GM08714 (cell line): ENCODE measurements around the gene EML4.
"Not testable (repeated sequence)": the region's sequence is repeated elsewhere in the genome, so short reads cannot be mapped to it uniquely, and the experiment has no call there.

Source experiments
- H3K4me3 ChIP-seq: fragments of 200-500 bp; sonication (Bioruptor generic); 2 replicates; pipeline ENCODE4 v1.5.1; 2014; ENCODE audit warnings: mild to moderate bottlenecking, low read length, inconsistent platforms
- ZNF274 ChIP-seq: IDR thresholded peaks from 2 replicates; pipeline ENCODE4 v1.6.1; 2012; ENCODE audit warnings: mild to moderate bottlenecking, low read depth, low read length

Gene EML4

GRCh38 chr2:42329736-42330135 is 160.6 kb downstream of the EML4 start:
- TF ChIP-seq ZNF274: no peak
- H3K4me3 ChIP-seq: no peak overlapping the region

- TF ChIP-seq ZNF274: no peak
- no peak overlapping the region for H3K4me3 ChIP-seq
Observed at GRCh38 chr2:42331569-42332284, 162.6 kb downstream of the EML4 start.

DNA sequence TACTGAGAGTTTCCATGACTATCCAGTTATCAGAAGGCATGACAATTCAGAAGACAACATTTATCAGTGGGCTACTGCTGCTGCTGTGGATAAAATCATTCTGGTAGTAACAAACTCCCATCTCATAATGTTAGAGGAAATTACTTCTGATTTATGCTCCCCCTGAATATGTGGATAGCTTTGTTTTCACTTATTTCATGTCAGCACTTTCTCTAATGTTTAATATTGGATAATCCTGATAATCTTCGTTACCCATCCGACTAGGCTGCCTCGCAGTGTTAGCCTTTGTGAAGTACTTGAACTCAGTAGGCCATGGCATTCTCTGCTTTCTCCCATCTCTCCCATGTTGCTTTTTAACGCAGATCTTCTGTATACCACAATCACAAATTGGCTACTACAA is 163.4 kb downstream of the EML4 start:
- TF ChIP-seq ZNF274: no peak
- no peak overlapping the region for H3K4me3 ChIP-seq

DNA sequence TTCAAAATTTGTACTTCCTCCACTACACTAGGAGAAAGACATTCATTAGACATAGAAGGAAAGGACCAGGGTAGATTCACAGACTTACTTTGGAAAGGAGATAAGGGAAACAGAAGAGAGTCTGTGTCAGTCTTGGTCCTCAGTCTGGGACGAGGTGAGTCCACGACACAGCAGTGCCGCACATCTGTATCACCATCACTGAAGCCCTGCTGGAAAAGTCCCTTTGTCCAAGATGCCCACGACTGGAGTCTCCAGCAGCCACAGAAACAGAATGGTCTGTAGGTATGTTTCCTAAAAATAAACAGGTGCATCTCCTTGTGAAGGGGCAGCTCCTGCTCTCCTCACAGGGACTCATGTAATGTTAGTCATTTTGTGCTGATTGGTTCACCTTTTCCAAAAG is 164.4 kb downstream of the EML4 start:
- no peak for TF ChIP-seq ZNF274
- H3K4me3 ChIP-seq: no peak overlapping the region

DNA sequence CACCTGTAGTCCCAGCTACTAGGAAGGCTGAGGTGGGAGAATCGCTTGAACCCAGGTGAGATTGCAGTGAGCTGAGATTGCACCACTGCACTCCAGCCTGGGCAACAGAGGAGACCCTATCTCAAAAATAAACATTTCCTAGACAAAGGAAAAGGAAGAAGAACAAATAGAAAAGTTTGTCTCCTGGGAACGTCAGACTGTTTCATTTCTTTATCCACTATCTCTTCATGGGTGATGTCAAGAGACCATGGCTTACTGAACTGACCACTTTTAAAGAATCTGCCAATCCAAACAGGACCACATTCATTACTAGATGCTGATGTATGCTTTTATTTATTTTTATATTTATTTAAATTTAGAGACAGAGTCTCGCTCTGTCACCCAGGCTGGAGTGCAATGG is 165.1 kb downstream of the EML4 start:
- TF ChIP-seq ZNF274: no peak
- H3K4me3 ChIP-seq: no peak overlapping the region

GRCh38 chr2:42334865-42335264 is 165.7 kb downstream of the EML4 start:
- not testable (repeated sequence) for H3K4me3 ChIP-seq

GRCh38 chr2:42335514-42336104 is 166.5 kb downstream of the EML4 start:
- no peak overlapping the region for H3K4me3 ChIP-seq
- no peak for TF ChIP-seq ZNF274

DNA sequence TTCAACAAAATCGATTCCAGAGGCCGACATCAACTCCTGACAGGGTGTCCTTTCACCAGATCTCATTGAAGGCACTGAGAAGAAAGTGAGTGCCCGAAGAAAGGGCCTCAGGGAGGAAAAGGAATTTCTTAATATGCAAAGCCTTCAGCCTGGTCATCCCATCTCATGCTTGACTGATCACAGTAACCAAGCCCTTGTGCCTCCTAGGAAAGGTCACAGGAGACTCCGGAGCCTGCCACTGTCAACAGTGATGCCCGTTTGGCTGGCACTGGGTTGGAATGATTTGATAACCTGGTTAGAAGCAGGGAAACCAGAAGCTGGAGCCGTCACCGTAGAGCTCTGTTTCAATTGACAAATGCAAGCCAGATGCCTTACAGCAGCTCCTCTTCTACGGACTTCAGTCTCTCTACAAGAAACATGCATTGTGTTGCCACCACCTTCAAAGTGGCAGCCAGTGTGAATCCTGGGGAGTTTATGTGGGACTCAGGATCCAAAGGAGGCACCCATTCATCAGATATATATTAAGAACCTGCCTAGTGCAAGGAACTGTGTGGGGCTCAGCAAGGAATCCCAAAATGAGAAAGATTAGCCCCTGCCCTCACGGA is 167.3 kb downstream of the EML4 start:
- no peak for TF ChIP-seq ZNF274
- no peak overlapping the region for H3K4me3 ChIP-seq

- TF ChIP-seq ZNF274: no peak
- H3K4me3 ChIP-seq: no peak overlapping the region
Observed at GRCh38 chr2:42337356-42337820, 168.2 kb downstream of the EML4 start.

- no peak for TF ChIP-seq ZNF274
Observed at GRCh38 chr2:42337846-42338566, 168.9 kb downstream of the EML4 start.

GRCh38 chr2:42338567-42339190 is 169.5 kb downstream of the EML4 start:
- no peak overlapping the region for H3K4me3 ChIP-seq
- TF ChIP-seq ZNF274: no peak

More at GRCh38 chr2:42337846-42338566, 168.9 kb downstream of the EML4 start:
- no peak overlapping the region for H3K4me3 ChIP-seq

GRCh38 chr2:42339191-42339912 is 170.2 kb downstream of the EML4 start:
- no peak for TF ChIP-seq ZNF274
- no peak overlapping the region for H3K4me3 ChIP-seq

GRCh38 chr2:42340045-42340937 is 171.1 kb downstream of the EML4 start:
- TF ChIP-seq ZNF274: no peak
- no peak overlapping the region for H3K4me3 ChIP-seq
